ENCODE results near the gene CDC42. TPM values are rescaled to one million over a fixed set of nuclear protein-coding genes. Genes with fewer than 3 reads are reported as not detected.
"Not testable (repeated sequence)": the region's sequence is repeated elsewhere in the genome, so short reads cannot be mapped to it uniquely, and the experiment has no call there.

CDC42 gene
- total RNA-seq, 1 experiment from 2014 or later = 133 TPM

- no TSS peak for BruUV-seq (replicated peaks)
- Mint-ChIP-seq H3K4me1 (ENCODE audit: insufficient read depth, unreplicated experiment) (peaks cover 7% of the 10 kb centered on the region), H3K9me3 (ENCODE audit: unreplicated experiment) (no peaks in the 10 kb centered on the region), H3K36me3 (ENCODE audit: insufficient read depth, unreplicated experiment) (peaks cover 7% of the 10 kb centered on the region), H3K4me3 (ENCODE audit: unreplicated experiment) (no peak overlapping the region), H3K27me3 (ENCODE audit: insufficient read depth, unreplicated experiment) (no peaks in the 10 kb centered on the region), H3K27ac (ENCODE audit: low read depth, unreplicated experiment) (no peak overlapping the region)
- no peak for TF ChIP-seq CTCF (IDR thresholded peaks at IDR 0.05; ENCODE audit: unreplicated experiment)
- intact Hi-C loops (cut with micrococcal nuclease) = no loop called here
- POLR2A ChIA-PET = interaction anchor here (1.0 kb wide), 1 partner anchor 9 kb away, joined by 3 read pairs; no protein-coding TSS in a partner anchor
- DNase-seq (ENCODE audit: unreplicated experiment) = no peak
- CTCF ChIA-PET = interaction anchor here (0.7 kb wide), 1 partner anchor 819 kb away, joined by 3 read pairs; no protein-coding TSS in a partner anchor
These were observed 22.5 kb upstream of the CDC42 start for GRCh38 chr1:22030057-22030456.

DNA sequence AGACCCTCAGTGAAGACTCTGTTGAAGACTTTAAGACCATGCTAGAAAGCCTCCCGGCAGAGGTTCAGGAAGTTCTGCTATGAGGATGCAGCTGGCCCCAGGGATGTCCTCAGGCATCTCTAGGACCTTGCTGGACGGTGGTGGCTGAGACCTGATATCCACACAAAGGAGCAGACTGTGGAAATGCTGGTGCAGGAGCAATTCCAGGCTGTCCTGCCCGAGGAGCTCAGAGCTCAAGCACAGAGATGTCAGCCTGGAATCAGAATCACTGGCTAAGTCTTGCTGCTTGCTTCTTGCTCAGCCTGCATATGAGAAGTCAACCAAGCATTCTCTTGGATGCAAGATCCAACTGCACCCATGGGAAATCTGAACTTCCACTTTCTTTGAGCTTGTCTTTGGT is 22.0 kb upstream of the CDC42 start:
- BruUV-seq (replicated peaks) = no TSS peak
- H3K4me1 Mint-ChIP-seq (ENCODE audit: insufficient read depth, unreplicated experiment) = peaks cover 7% of the 10 kb centered on the region
- CTCF ChIA-PET = interaction anchor here (0.6 to 1.2 kb wide), 3 partner anchors 20 to 1036 kb away, joined by 3 to 5 read pairs (median 3); no protein-coding TSS in a partner anchor
- no peaks in the 10 kb centered on the region for H3K9me3 Mint-ChIP-seq (ENCODE audit: unreplicated experiment)
- no peak overlapping the region for H3K4me3 Mint-ChIP-seq (ENCODE audit: unreplicated experiment)
- TF ChIP-seq CTCF (IDR thresholded peaks at IDR 0.05; ENCODE audit: unreplicated experiment) = no peak
- POLR2A ChIA-PET = interaction anchor here (1.0 kb wide), 1 partner anchor 8 kb away, joined by 3 read pairs; no protein-coding TSS in a partner anchor
- peaks cover 7% of the 10 kb centered on the region for H3K36me3 Mint-ChIP-seq (ENCODE audit: insufficient read depth, unreplicated experiment)
- DNase-seq (ENCODE audit: unreplicated experiment) = no peak
- no peak overlapping the region for H3K27ac Mint-ChIP-seq (ENCODE audit: low read depth, unreplicated experiment)
- H3K27me3 Mint-ChIP-seq (ENCODE audit: insufficient read depth, unreplicated experiment) = no peaks in the 10 kb centered on the region
- intact Hi-C loops (cut with micrococcal nuclease) = no loop called here

DNA sequence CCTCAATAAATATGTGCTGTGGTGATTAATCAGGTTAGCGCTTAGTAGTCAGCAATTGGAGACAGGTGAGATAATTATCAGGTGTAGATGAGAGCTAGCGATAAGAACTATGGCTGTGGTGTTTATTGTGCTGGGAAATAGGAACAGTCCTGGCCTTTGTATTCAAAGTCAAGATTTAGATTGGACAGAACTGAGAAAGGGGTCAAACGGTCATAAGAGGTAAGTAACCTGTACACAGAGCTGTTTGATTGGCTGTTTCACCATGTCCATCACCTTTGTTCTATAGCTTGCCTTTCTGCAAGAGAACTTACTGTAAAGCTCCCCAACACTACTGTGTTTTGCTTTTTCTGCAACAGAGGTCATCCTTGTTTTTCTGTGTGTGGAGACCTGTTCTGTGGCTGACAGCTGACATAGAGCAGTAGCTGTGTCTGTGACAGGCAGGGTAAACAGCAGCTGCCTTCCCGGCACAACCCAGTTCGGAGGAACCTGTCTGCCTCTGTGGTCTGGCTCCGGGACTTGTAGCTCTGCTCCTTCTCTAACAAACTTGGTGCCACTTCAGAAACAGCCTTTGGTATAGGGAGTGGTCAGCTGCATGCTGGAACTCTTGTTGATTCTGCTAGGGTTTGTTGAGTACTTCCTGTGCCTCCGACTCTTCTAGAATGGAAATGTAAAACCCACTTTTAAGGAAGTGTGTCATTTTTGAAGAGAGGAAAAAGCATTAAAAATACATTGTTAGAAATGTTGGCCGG is 21.1 kb upstream of the CDC42 start:
- ChIA-PET CTCF (interaction anchor here (0.6 to 1.2 kb wide), 3 partner anchors 19 to 1673 kb away, joined by 3 to 5 read pairs (median 3); no protein-coding TSS in a partner anchor), POLR2A (interaction anchor here (0.6 kb wide), 1 partner anchor 576 kb away, joined by 3 read pairs; no protein-coding TSS in a partner anchor)
- no TSS peak for BruUV-seq (replicated peaks)
- Mint-ChIP-seq H3K9me3 (ENCODE audit: unreplicated experiment) (no peaks in the 10 kb centered on the region), H3K36me3 (ENCODE audit: insufficient read depth, unreplicated experiment) (peaks cover 7% of the 10 kb centered on the region), H3K4me1 (ENCODE audit: insufficient read depth, unreplicated experiment) (no peaks in the 10 kb centered on the region), H3K27ac (ENCODE audit: low read depth, unreplicated experiment) (no peak overlapping the region), H3K4me3 (ENCODE audit: unreplicated experiment) (no peak overlapping the region), H3K27me3 (ENCODE audit: insufficient read depth, unreplicated experiment) (no peaks in the 10 kb centered on the region)
- intact Hi-C loops (cut with micrococcal nuclease) = no loop called here
- no peak for TF ChIP-seq CTCF (IDR thresholded peaks at IDR 0.05; ENCODE audit: unreplicated experiment)
- no peak for DNase-seq (ENCODE audit: unreplicated experiment)

- H3K4me3 Mint-ChIP-seq (ENCODE audit: unreplicated experiment); H3K4me1 Mint-ChIP-seq (ENCODE audit: insufficient read depth, unreplicated experiment); H3K36me3 Mint-ChIP-seq (ENCODE audit: insufficient read depth, unreplicated experiment); H3K27ac Mint-ChIP-seq (ENCODE audit: low read depth, unreplicated experiment); DNase-seq (ENCODE audit: unreplicated experiment); intact Hi-C loops (cut with micrococcal nuclease); CTCF ChIA-PET; BruUV-seq (replicated peaks); H3K9me3 Mint-ChIP-seq (ENCODE audit: unreplicated experiment); H3K27me3 Mint-ChIP-seq (ENCODE audit: insufficient read depth, unreplicated experiment): not testable (repeated sequence)
- POLR2A ChIA-PET = interaction anchor here (1.2 kb wide), 1 partner anchor 10 kb away, joined by 3 read pairs; no protein-coding TSS in a partner anchor
These were observed 17.7 kb upstream of the CDC42 start for GRCh38 chr1:22034834-22035233.
